ENCODE data around the gene LRP6. TPM values are rescaled to one million over a fixed set of nuclear protein-coding genes. Genes with fewer than 3 reads are reported as not detected.

LRP6 gene
- total and polyA plus RNA-seq, 2 of the 13 experiments (the other 11 are each of a cell fraction or from before 2014, with no cell fraction given), result 33.8 to 42.0 TPM

DNA sequence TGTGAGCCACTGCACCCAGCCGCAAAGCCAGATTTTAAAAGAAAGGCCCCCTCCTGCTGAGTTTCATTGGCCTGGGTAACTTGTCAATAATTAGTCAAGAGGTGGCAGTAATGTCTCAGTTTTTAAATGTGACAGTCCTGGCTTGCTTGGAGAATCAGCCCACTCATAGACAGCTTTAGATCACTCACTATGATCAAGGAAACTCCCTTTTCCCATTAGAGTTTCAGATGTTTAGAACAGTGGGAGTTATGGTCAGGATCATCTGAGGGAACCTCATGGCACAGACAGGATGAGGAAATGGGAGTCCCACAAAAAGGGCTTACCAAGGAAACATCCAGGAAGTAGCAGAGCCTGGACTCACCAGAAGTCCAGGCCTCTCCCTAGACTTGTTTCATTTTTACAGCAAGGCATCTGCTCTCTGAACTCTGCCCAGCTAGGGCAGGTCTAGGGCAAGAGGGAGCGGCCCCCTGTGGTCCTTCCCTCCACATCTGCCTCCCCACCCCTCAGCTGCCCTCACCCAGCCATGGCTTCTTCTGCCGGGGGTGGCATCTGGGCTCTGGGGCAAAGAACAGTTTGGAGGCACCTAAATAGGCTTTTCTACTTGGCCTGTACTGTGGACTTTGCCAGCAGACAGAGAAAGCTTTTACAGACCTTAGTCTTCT lies 184.9 kb downstream of the LRP6 start (continued):
- TF ChIP-seq ZNF329 (CRISPR knock-in tag; IDR thresholded peaks at IDR 0.05; ENCODE audit: low read depth) (no peak), SALL1 (CRISPR knock-in tag; IDR thresholded peaks at IDR 0.05) (peak; percentile 32; the same call in 1 of the 2 replicates), PAXIP1 (CRISPR knock-in tag; conservative IDR thresholded peaks at IDR 0.05) (0 out of 2 replicates have a peak, but pooled peaks have one; percentile 28), ELF4 (CRISPR knock-in tag; IDR thresholded peaks at IDR 0.05; ENCODE audit: borderline replicate concordance) (no peak), KAT8 (CRISPR knock-in tag; IDR thresholded peaks at IDR 0.05) (peak; percentile 31; the same call in 1 of the 2 replicates), SP1 (IDR thresholded peaks at IDR 0.05) (no peak), SP1 (CRISPR knock-in tag; IDR thresholded peaks at IDR 0.05) (no peak), SAP130 (CRISPR knock-in tag; IDR thresholded peaks at IDR 0.05; ENCODE audit: low read depth) (peak; percentile 63), GMEB1 (CRISPR knock-in tag; IDR thresholded peaks at IDR 0.05; ENCODE audit: borderline replicate concordance) (0 out of 2 replicates have a peak, but pooled peaks have one; percentile 28), CEBPG (CRISPR knock-in tag; IDR thresholded peaks at IDR 0.05) (peak; percentile 3; the same call in 1 of the 2 replicates), ZFX (CRISPR knock-in tag; IDR thresholded peaks at IDR 0.05; ENCODE audit: low read depth) (peak; percentile 77), DMTF1 (CRISPR knock-in tag; IDR thresholded peaks at IDR 0.05) (0 out of 2 replicates have a peak, but pooled peaks have one; percentile 51), ZNF138 (CRISPR knock-in tag; IDR thresholded peaks at IDR 0.05; ENCODE audit: low read depth) (0 out of 2 replicates have a peak, but pooled peaks have one; percentile 52), IKZF5 (CRISPR knock-in tag; IDR thresholded peaks at IDR 0.05) (0 out of 2 replicates have a peak, but pooled peaks have one; percentile 22), ZNF556 (CRISPR knock-in tag; IDR thresholded peaks at IDR 0.05; ENCODE audit: borderline replicate concordance) (peak; percentile 71; the same call in 1 of the 2 replicates), FOXK1 (CRISPR knock-in tag; IDR thresholded peaks at IDR 0.05; ENCODE audit: borderline replicate concordance, low read depth) (no peak), ZMYM3 (CRISPR knock-in tag; IDR thresholded peaks at IDR 0.05) (peak; percentile 91; the same call in 1 of the 2 replicates), PHF21A (CRISPR knock-in tag; IDR thresholded peaks at IDR 0.05) (peak; percentile 71), ZNF788 (CRISPR knock-in tag; IDR thresholded peaks at IDR 0.05; ENCODE audit: borderline replicate concordance) (peak; percentile 43; the same call in 1 of the 2 replicates), ELF1 (CRISPR knock-in tag; IDR thresholded peaks at IDR 0.05) (peak; percentile 80), GABPB1 (CRISPR knock-in tag; IDR thresholded peaks at IDR 0.05) (peak; percentile 15; the same call in 1 of the 2 replicates), STAG1 (CRISPR knock-in tag; IDR thresholded peaks at IDR 0.05) (peak; percentile 86)

Measured in HepG2 (cell line).